HepG2 (cell line): ENCODE data around the gene PLCL2. TPM values are rescaled to one million over a fixed set of nuclear protein-coding genes. Genes with fewer than 3 reads are reported as not detected.
A peak's percentile ranks its signal among the peaks of the same experiment; 100 is the strongest.

ENCODE experiments used
- ATAC-seq: fragments of 200-7000 bp; cut with Tn5 transposase; 3 replicates; pipeline ENCODE4 v1.9.1; 2020; ENCODE audit warnings: mild to moderate bottlenecking, moderate library complexity
- BruUV-seq: library from RNA; stranded (reverse); fragments of 400-500 nt; replicated peaks from 2 replicates; lab custom pipeline; 2021; lab: Mats Ljungman, UMichigan
- CTCF ChIA-PET: fragments of 300-600 bp; formaldehyde crosslinking; extraction: SDS; loops from one replicate; lab custom pipeline; 2021; ENCODE audit warnings: low total read pairs, inconsistent platforms, low intra/inter-chr PET ratio; lab: Yijun Ruan, JAX
- POLR2A ChIA-PET: fragments of 350-600 bp; sonication (Branson Sonifier 250); formaldehyde crosslinking; loops from one replicate; lab custom pipeline; 2020; ENCODE audit warnings: antibody characterized with exemption, inconsistent platforms; lab: Yijun Ruan, JAX
- DNase-seq: peaks from one replicate; pipeline ENCODE4 v3.0.0-alpha.2; 2015; ENCODE audit warnings: low spot score
- FAIRE-seq: peaks from 3 replicates; lab custom pipeline; 2011; peaks lifted over from hg19 to GRCh38; lab: Jason Lieb, UNC
- H2AFZ ChIP-seq: one replicate; pipeline ENCODE4 v1.6.1; 2011; ENCODE audit warnings: low read length, inconsistent platforms
- H3K27ac ChIP-seq: fragments of 300-600 bp; 3 replicates; pipeline ENCODE4 v1.8.0; 2011; ENCODE audit warnings: mixed run types, mild to moderate bottlenecking, mixed read lengths, low read length, inconsistent platforms; ENCODE audit not compliant: insufficient read depth; ENCODE audit errors: extremely low read length
- H3K27me3 ChIP-seq, 2 experiments: fragments of 200-600 bp in 1 of 2; 2 replicates in 1 of 2; 3 replicates in 1 of 2; pipeline versions ENCODE4 v1.6.0 to v1.8.0; 2011; ENCODE audit warnings: low read length in 2 of 2, mild to moderate bottlenecking in 2 of 2, moderate library complexity in 2 of 2, inconsistent platforms in 1 of 2; ENCODE audit not compliant: insufficient read depth in 2 of 2, control insufficient read depth in 1 of 2
- H3K36me3 ChIP-seq, 2 experiments: fragments of 200-600 bp in 1 of 2; replicated peaks in 1 of 2; 2 replicates in 1 of 2; 3 replicates in 1 of 2; pipeline versions ENCODE4 v1.5.1 to v1.8.0; 2011; ENCODE audit warnings: low read length in 2 of 2, inconsistent platforms in 1 of 2; ENCODE audit not compliant: insufficient read depth in 2 of 2, control insufficient read depth in 1 of 2
- H3K4me1 ChIP-seq: 2 replicates; pipeline ENCODE4 v1.5.1; 2012; ENCODE audit warnings: low read length, inconsistent platforms; ENCODE audit not compliant: insufficient read depth
- H3K4me2 ChIP-seq: 2 replicates; pipeline ENCODE4 v1.6.0; 2011; ENCODE audit warnings: low read depth, low read length, inconsistent platforms
- H3K4me3 ChIP-seq, 3 experiments: fragments of 200-600 bp in 1 of 3; sonication (generic), shearing (Covaris generic) in 1 of 3; replicated peaks in 1 of 3; 2 replicates each; pipeline ENCODE4 v1.5.1; 2011 to 2016; ENCODE audit warnings: low read length in 3 of 3, inconsistent platforms in 2 of 3, low read depth in 2 of 3, mild to moderate bottlenecking in 2 of 3, control low read depth in 1 of 3, mixed read lengths in 1 of 3; ENCODE audit not compliant: insufficient read depth in 1 of 3
- H3K79me2 ChIP-seq: one replicate; pipeline ENCODE4 v1.6.1; 2011; ENCODE audit warnings: low read length, inconsistent platforms; ENCODE audit not compliant: insufficient read depth
- H3K9ac ChIP-seq: 2 replicates; pipeline ENCODE4 v1.6.0; 2011; ENCODE audit warnings: mild to moderate bottlenecking, low read depth, low read length, inconsistent platforms; ENCODE audit not compliant: insufficient read depth
- H3K9me3 ChIP-seq: 2 replicates; pipeline ENCODE4 v1.5.1; 2012; ENCODE audit warnings: mild to moderate bottlenecking, low read length
- H4K20me1 ChIP-seq: 2 replicates; pipeline ENCODE4 v1.6.0; 2011; ENCODE audit warnings: inconsistent platforms, mild to moderate bottlenecking, low read length, moderate library complexity; ENCODE audit not compliant: insufficient read depth
- ATM ChIP-seq: fragments of 450-650 bp; IDR thresholded peaks from 2 replicates; pipeline ENCODE4 v1.7.1; 2017; ENCODE audit warnings: mild to moderate bottlenecking, borderline replicate concordance
- CEBPB ChIP-seq: IDR thresholded peaks from 2 replicates; pipeline ENCODE4 v1.6.1; 2011; ENCODE audit warnings: low read depth, low read length, improper control_type of control experiment, borderline replicate concordance
- CEBPG ChIP-seq: IDR thresholded peaks from 2 replicates; pipeline ENCODE4 v1.6.1; 2016
- DR1 ChIP-seq: sonication (generic); formaldehyde crosslinking; IDR thresholded peaks from 2 replicates; pipeline ENCODE4 v1.8.0; 2021; ENCODE audit warnings: mild to moderate bottlenecking, missing genetic modification reagents, inconsistent platforms
- GABPA ChIP-seq, 2 experiments: IDR thresholded peaks; 2 replicates each; pipeline ENCODE4 v1.6.1; 2011 to 2016; ENCODE audit warnings: low read depth in 2 of 2, low read length in 1 of 2, missing biosample characterization in 1 of 2, missing genetic modification characterization in 1 of 2
- KDM4B ChIP-seq: sonication (generic); formaldehyde crosslinking; IDR thresholded peaks from 2 replicates; pipeline ENCODE4 v1.4.0; 2020; ENCODE audit warnings: missing genetic modification reagents
- ZFP36 ChIP-seq: fragments of 150-350 bp; IDR thresholded peaks from 2 replicates; pipeline ENCODE4 v1.6.1; 2018; ENCODE audit warnings: borderline replicate concordance, low read length, low read depth; ENCODE audit not compliant: partially characterized antibody
- ZNF142 ChIP-seq: sonication (generic); formaldehyde crosslinking; IDR thresholded peaks from 2 replicates; pipeline ENCODE4 v1.4.0; 2020; ENCODE audit warnings: missing genetic modification reagents
- ZNF431 ChIP-seq: sonication (generic); formaldehyde crosslinking; IDR thresholded peaks from 2 replicates; pipeline ENCODE4 v1.9.0; 2022; ENCODE audit warnings: missing genetic modification reagents, low read depth, mild to moderate bottlenecking, borderline replicate concordance
- ZNF770 ChIP-seq: sonication (generic); formaldehyde crosslinking; IDR thresholded peaks from 2 replicates; pipeline ENCODE4 v1.5.0; 2020; ENCODE audit warnings: mild to moderate bottlenecking, missing genetic modification reagents
- WGBS: methylation state at CpG from one replicate; pipeline ENCODE4 v1.1.6; 2017; ENCODE audit warnings: low lambda C conversion rate; 5-methylcytosine and 5-hydroxymethylcytosine counted together
- in situ Hi-C: cut with HindIII; loops from 2 replicates; pipeline ENCODE4 v1.10.0; 2017; ENCODE audit warnings: low pct_unique_long_range_greater_than_20kb; ENCODE audit not compliant: extremely low pct_ligation_motif_present
- intact Hi-C: fragments of 100-400 bp; cut with micrococcal nuclease; formaldehyde crosslinking; loops from one replicate; pipeline ENCODE4 v1.10.0; 2022; ENCODE audit not compliant: unreplicated experiment
- polyA plus RNA-seq, 8 experiments: library from polyadenylated mRNA; depleted of rRNA in 3 of 8; stranded (reverse) in 7 of 8; unstranded in 1 of 8; fragments of >200 nt; fragmentation: Illumina TruSeq in 4 of 8; extraction: Trizol in 4 of 8; gene quantifications; 2 replicates each; pipeline versions ENCODE4 v1.2.1 to v1.2.3, GENCODE V29; 2011 to 2016; ENCODE audit warnings: low read depth in 4 of 8, missing spikeins in 1 of 8, mixed read lengths in 1 of 8; ENCODE audit not compliant: insufficient read depth in 1 of 8
- total RNA-seq, 5 experiments: library from RNA; depleted of rRNA; stranded (reverse); fragments of >200 nt; fragmentation: Illumina TruSeq; extraction: Trizol; gene quantifications; 2 replicates each; pipeline ENCODE4 v1.2.3, GENCODE V29; 2016; ENCODE audit warnings: low read depth in 1 of 5

PLCL2 gene
- total and polyA plus RNA-seq, 2 of the 13 experiments (the other 11 are each of a cell fraction or from before 2014, with no cell fraction given), result not detected

GRCh38 chr3:16993227-16993626, 108.5 kb downstream of the PLCL2 start:
- intact Hi-C loops, result no loop called here
- BruUV-seq, result no TSS peak
- H3K79me2 ChIP-seq, result no peaks in the 10 kb centered on the region
- no peak overlapping the region for H3K9ac ChIP-seq
- H4K20me1 ChIP-seq, result no peaks in the 10 kb centered on the region
- no peaks in the 10 kb centered on the region for H3K9me3 ChIP-seq
- H3K27me3 ChIP-seq, result no peaks in the 10 kb centered on the region; a peak in 1 of 5 replicates
- no peak overlapping the region for H2AFZ ChIP-seq
- ATAC-seq (no peak), FAIRE-seq (no peak), DNase-seq (no peak)
- ChIA-PET CTCF (no interaction called here), POLR2A (no interaction called here)
- H3K36me3 ChIP-seq, result no peaks in the 10 kb centered on the region
- H3K4me1 ChIP-seq, result no peaks in the 10 kb centered on the region
- WGBS, result no CpG with 5 or more reads among the region's 1 CpG
- no peak overlapping the region for H3K4me2 ChIP-seq
- in situ Hi-C loops, result no loop called here
- TF ChIP-seq GABPA (IDR thresholded peaks at IDR 0.05; ENCODE audit: low read depth, low read length) (no peak), GABPA (CRISPR knock-in tag; IDR thresholded peaks at IDR 0.05; ENCODE audit: low read depth) (no peak), CEBPG (peak; percentile 42), CEBPB (peak; percentile 80)
- no peak overlapping the region for H3K4me3 ChIP-seq
- no peak overlapping the region for H3K27ac ChIP-seq

- no peaks in the 10 kb centered on the region for H3K36me3 ChIP-seq
- H3K79me2 ChIP-seq, result no peaks in the 10 kb centered on the region
- intact Hi-C loops (no loop called here), in situ Hi-C loops (no loop called here)
- ChIA-PET CTCF (no interaction called here), POLR2A (no interaction called here)
- no peak overlapping the region for H3K4me2 ChIP-seq
- H2AFZ ChIP-seq, result no peak overlapping the region
- no peaks in the 10 kb centered on the region for H4K20me1 ChIP-seq
- H3K27ac ChIP-seq, result no peak overlapping the region
- 1% methylated on average over 4 of the region's 4 CpGs for WGBS
- H3K27me3 ChIP-seq, result no peaks in the 10 kb centered on the region
- H3K9me3 ChIP-seq, result no peaks in the 10 kb centered on the region
- no peak overlapping the region for H3K4me3 ChIP-seq
- FAIRE-seq (no peak), ATAC-seq (no peak), DNase-seq (no peak)
- no TSS peak for BruUV-seq
- H3K9ac ChIP-seq, result no peak overlapping the region
- H3K4me1 ChIP-seq, result no peaks in the 10 kb centered on the region
- TF ChIP-seq KDM4B (CRISPR knock-in tag) (no peak), ZFP36 (no peak), ZNF431 (CRISPR knock-in tag) (no peak), ZNF770 (CRISPR knock-in tag) (no peak), DR1 (CRISPR knock-in tag) (no peak), ATM (no peak), ZNF142 (no peak)
These were observed 110.2 kb downstream of the PLCL2 start for GRCh38 chr3:16994854-16995525.
